ENCODE results near the gene HRH1.

DNA sequence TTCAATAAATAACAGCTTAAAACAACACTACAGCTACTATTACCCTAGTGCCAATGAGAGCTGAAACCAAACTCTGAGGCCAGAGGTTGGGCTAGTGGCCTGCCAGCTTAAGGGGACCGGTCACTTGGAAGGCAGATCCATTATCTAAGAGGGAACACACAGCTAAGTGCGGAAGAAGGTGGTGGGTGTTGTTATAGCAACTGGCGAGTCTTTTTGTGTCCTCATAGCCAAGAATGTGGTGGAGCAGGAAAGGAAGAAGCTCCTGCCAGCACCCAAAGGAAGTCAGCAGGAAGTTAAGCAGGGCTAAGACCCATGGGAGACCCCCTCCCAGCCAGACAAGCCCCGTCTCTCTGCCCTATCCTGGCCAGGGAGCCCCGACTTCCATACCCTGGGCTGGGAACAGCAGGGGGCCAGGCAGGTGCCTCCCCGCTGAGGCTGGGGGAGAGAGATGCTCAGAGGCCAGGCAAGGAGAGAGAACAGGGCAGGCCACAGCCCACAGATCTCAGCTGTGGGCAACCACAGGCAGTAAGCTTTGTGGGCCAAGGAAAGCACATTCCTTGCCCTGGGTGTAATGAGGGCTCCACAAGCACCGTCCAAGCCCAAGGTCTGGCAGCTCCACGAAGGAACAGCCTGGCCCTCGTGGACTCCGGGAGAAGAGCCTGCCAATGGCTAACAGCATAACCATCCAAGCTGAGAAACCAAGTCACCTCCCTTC, 34.0 kb upstream of the HRH1 start:
- TF ChIP-seq, protein P1, sequence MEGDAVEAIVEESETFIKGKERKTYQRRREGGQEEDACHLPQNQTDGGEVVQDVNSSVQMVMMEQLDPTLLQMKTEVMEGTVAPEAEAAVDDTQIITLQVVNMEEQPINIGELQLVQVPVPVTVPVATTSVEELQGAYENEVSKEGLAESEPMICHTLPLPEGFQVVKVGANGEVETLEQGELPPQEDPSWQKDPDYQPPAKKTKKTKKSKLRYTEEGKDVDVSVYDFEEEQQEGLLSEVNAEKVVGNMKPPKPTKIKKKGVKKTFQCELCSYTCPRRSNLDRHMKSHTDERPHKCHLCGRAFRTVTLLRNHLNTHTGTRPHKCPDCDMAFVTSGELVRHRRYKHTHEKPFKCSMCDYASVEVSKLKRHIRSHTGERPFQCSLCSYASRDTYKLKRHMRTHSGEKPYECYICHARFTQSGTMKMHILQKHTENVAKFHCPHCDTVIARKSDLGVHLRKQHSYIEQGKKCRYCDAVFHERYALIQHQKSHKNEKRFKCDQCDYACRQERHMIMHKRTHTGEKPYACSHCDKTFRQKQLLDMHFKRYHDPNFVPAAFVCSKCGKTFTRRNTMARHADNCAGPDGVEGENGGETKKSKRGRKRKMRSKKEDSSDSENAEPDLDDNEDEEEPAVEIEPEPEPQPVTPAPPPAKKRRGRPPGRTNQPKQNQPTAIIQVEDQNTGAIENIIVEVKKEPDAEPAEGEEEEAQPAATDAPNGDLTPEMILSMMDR (IDR thresholded peaks at IDR 0.05 in 4 of 5, conservative IDR thresholded peaks at IDR 0.05 in 1 of 5), result no peak
- no peak for TF ChIP-seq POLR2A (IDR thresholded peaks at IDR 0.05)
